ENCODE measurements around the gene YAP1. TPM values are rescaled to one million over a fixed set of nuclear protein-coding genes. Genes with fewer than 3 reads are reported as not detected.
A peak's percentile ranks its signal among the peaks of the same experiment; 100 is the strongest.
"Not testable (repeated sequence)": the region's sequence is repeated elsewhere in the genome, so short reads cannot be mapped to it uniquely, and the experiment has no call there.

Gene YAP1
- total and polyA plus RNA-seq, 5 experiments from 2014 or later: not detected

- Mint-ChIP-seq H3K4me3 (no peak overlapping the region), H3K9me3 (peaks cover 0 to 2% (median 0%) of the 10 kb centered on the region in 9 donors), H3K27ac (no peak overlapping the region), H3K27me3 (peaks cover 4 to 49% (median 18%) of the 10 kb centered on the region in 5 donors), H3K36me3 (no peaks in the 10 kb centered on the region), H3K4me1 (no peaks in the 10 kb centered on the region)
- no peak for DNase-seq
- POLR2A ChIA-PET: no interaction called here
- ATAC-seq: no peak
Measured at GRCh38 chr11:102197670-102198139, 87.5 kb downstream of the YAP1 start.

GRCh38 chr11:102199673-102200072, 89.4 kb downstream of the YAP1 start:
- no peak for ATAC-seq
- H3K27ac Mint-ChIP-seq: no peak overlapping the region
- H3K36me3 Mint-ChIP-seq: no peaks in the 10 kb centered on the region
- peaks cover 0 to 2% (median 0%) of the 10 kb centered on the region in 9 donors for H3K9me3 Mint-ChIP-seq
- H3K4me1 Mint-ChIP-seq: no peaks in the 10 kb centered on the region
- peaks cover 4 to 55% (median 18%) of the 10 kb centered on the region in 5 donors for H3K27me3 Mint-ChIP-seq
- POLR2A ChIA-PET: no interaction called here
- H3K4me3 Mint-ChIP-seq: no peak overlapping the region
- no peak for DNase-seq

GRCh38 chr11:102200325-102200724, 90.1 kb downstream of the YAP1 start:
- H3K27ac Mint-ChIP-seq, ATAC-seq, H3K36me3 Mint-ChIP-seq, H3K4me1 Mint-ChIP-seq, H3K9me3 Mint-ChIP-seq, H3K4me3 Mint-ChIP-seq, DNase-seq, POLR2A ChIA-PET: not testable (repeated sequence)
- H3K27me3 Mint-ChIP-seq: peaks cover 4 to 53% (median 18%) of the 10 kb centered on the region in 5 donors

- no peak for DNase-seq
- POLR2A ChIA-PET: no interaction called here
- H3K9me3 Mint-ChIP-seq: no peaks in the 10 kb centered on the region
- no peaks in the 10 kb centered on the region for H3K4me1 Mint-ChIP-seq
- peaks cover 3 to 46% (median 14%) of the 10 kb centered on the region in 5 donors for H3K27me3 Mint-ChIP-seq
- H3K4me3 Mint-ChIP-seq: no peak overlapping the region
- ATAC-seq: no peak
- no peak overlapping the region for H3K27ac Mint-ChIP-seq
- H3K36me3 Mint-ChIP-seq: no peaks in the 10 kb centered on the region
Measured at GRCh38 chr11:102201776-102202175, 91.5 kb downstream of the YAP1 start.

GRCh38 chr11:102202972-102203371, 92.7 kb downstream of the YAP1 start:
- no peak overlapping the region for H3K27ac Mint-ChIP-seq
- H3K27me3 Mint-ChIP-seq: peaks cover 6 to 48% (median 11%) of the 10 kb centered on the region in 5 donors
- no peaks in the 10 kb centered on the region for H3K9me3 Mint-ChIP-seq
- H3K4me3 Mint-ChIP-seq: no peak overlapping the region
- no peak for ATAC-seq
- no peaks in the 10 kb centered on the region for H3K4me1 Mint-ChIP-seq
- H3K36me3 Mint-ChIP-seq: no peaks in the 10 kb centered on the region
- DNase-seq: no peak
- POLR2A ChIA-PET: no interaction called here

- Mint-ChIP-seq H3K4me3 (no peak overlapping the region), H3K36me3 (no peaks in the 10 kb centered on the region), H3K27ac (no peak overlapping the region), H3K9me3 (no peaks in the 10 kb centered on the region), H3K4me1 (no peaks in the 10 kb centered on the region), H3K27me3 (peaks cover 6 to 39% (median 9%) of the 10 kb centered on the region in 5 donors)
- ATAC-seq: no peak
- no peak for DNase-seq
- POLR2A ChIA-PET: no interaction called here
Measured at GRCh38 chr11:102204174-102204573, 93.9 kb downstream of the YAP1 start.

- no peaks in the 10 kb centered on the region for H3K36me3 Mint-ChIP-seq
- no peaks in the 10 kb centered on the region for H3K4me1 Mint-ChIP-seq
- H3K9me3 Mint-ChIP-seq: no peaks in the 10 kb centered on the region
- H3K27me3 Mint-ChIP-seq: peaks cover 6 to 32% (median 10%) of the 10 kb centered on the region in 5 donors
- POLR2A ChIA-PET: no interaction called here
- ATAC-seq (no peak), DNase-seq (no peak)
- H3K4me3 Mint-ChIP-seq: no peak overlapping the region
- H3K27ac Mint-ChIP-seq: peak overlapping the region in 1 of 10 donors; percentile 50
Measured at GRCh38 chr11:102205805-102206204, 95.6 kb downstream of the YAP1 start.

GRCh38 chr11:102208835-102209234, 98.6 kb downstream of the YAP1 start:
- DNase-seq (no peak), ATAC-seq (no peak)
- Mint-ChIP-seq H3K27ac (no peak overlapping the region), H3K9me3 (no peaks in the 10 kb centered on the region), H3K27me3 (peaks cover 6 to 16% (median 12%) of the 10 kb centered on the region in 5 donors), H3K4me1 (no peaks in the 10 kb centered on the region), H3K36me3 (no peaks in the 10 kb centered on the region), H3K4me3 (no peak overlapping the region)
- POLR2A ChIA-PET: no interaction called here

GRCh38 chr11:102214623-102215022, 104.4 kb downstream of the YAP1 start:
- Mint-ChIP-seq H3K27me3 (peaks cover 0 to 33% (median 9%) of the 10 kb centered on the region in 5 donors), H3K4me1 (no peaks in the 10 kb centered on the region), H3K27ac (no peak overlapping the region), H3K4me3 (no peak overlapping the region), H3K9me3 (no peaks in the 10 kb centered on the region), H3K36me3 (no peaks in the 10 kb centered on the region)
- ATAC-seq (no peak), DNase-seq (no peak)
- POLR2A ChIA-PET: no interaction called here

GRCh38 chr11:102216433-102217075, 106.3 kb downstream of the YAP1 start:
- ATAC-seq (no peak), DNase-seq (no peak)
- H3K9me3 Mint-ChIP-seq: no peaks in the 10 kb centered on the region
- no peak overlapping the region for H3K27ac Mint-ChIP-seq
- peaks cover 6 to 30% (median 15%) of the 10 kb centered on the region in 5 donors for H3K27me3 Mint-ChIP-seq
- H3K36me3 Mint-ChIP-seq: no peaks in the 10 kb centered on the region
- POLR2A ChIA-PET: no interaction called here
- H3K4me3 Mint-ChIP-seq: no peak overlapping the region
- no peaks in the 10 kb centered on the region for H3K4me1 Mint-ChIP-seq

GRCh38 chr11:102220728-102221467, 110.7 kb downstream of the YAP1 start:
- no peak overlapping the region for H3K4me3 Mint-ChIP-seq
- H3K4me1 Mint-ChIP-seq: no peaks in the 10 kb centered on the region
- no peaks in the 10 kb centered on the region for H3K36me3 Mint-ChIP-seq
- no peak overlapping the region for H3K27ac Mint-ChIP-seq
- ATAC-seq (no peak), DNase-seq (no peak)
- H3K9me3 Mint-ChIP-seq: no peaks in the 10 kb centered on the region
- POLR2A ChIA-PET: no interaction called here
- H3K27me3 Mint-ChIP-seq: peaks cover 3 to 19% (median 7%) of the 10 kb centered on the region in 5 donors

GRCh38 chr11:102223859-102224258, 113.6 kb downstream of the YAP1 start:
- H3K36me3 Mint-ChIP-seq: no peaks in the 10 kb centered on the region
- POLR2A ChIA-PET: no interaction called here

GRCh38 chr11:102225689-102226568, 115.7 kb downstream of the YAP1 start:
- ATAC-seq: no peak
- POLR2A ChIA-PET: no interaction called here
- H3K9me3 Mint-ChIP-seq: no peaks in the 10 kb centered on the region
- H3K27ac Mint-ChIP-seq: no peak overlapping the region
- H3K27me3 Mint-ChIP-seq: peaks cover 2 to 10% (median 8%) of the 10 kb centered on the region in 5 donors
- H3K36me3 Mint-ChIP-seq: no peaks in the 10 kb centered on the region
- no peak for DNase-seq
- H3K4me1 Mint-ChIP-seq: no peaks in the 10 kb centered on the region
- H3K4me3 Mint-ChIP-seq: no peak overlapping the region

More at GRCh38 chr11:102223859-102224258, 113.6 kb downstream of the YAP1 start:
- DNase-seq (no peak), ATAC-seq (no peak)
- no peak overlapping the region for H3K27ac Mint-ChIP-seq
- peaks cover 6 to 10% (median 6%) of the 10 kb centered on the region in 5 donors for H3K27me3 Mint-ChIP-seq
- no peaks in the 10 kb centered on the region for H3K4me1 Mint-ChIP-seq
- no peaks in the 10 kb centered on the region for H3K9me3 Mint-ChIP-seq
- H3K4me3 Mint-ChIP-seq: no peak overlapping the region
